WTC11 (cell line): ENCODE data around the gene ABAT. TPM values are rescaled to one million over a fixed set of nuclear protein-coding genes. Genes with fewer than 3 reads are reported as not detected.
"Not testable (repeated sequence)": the region's sequence is repeated elsewhere in the genome, so short reads cannot be mapped to it uniquely, and the experiment has no call there.

Source experiments
- ATAC-seq: fragments of 200-7000 bp; cut with Tn5 transposase; 2 replicates; pipeline ENCODE4 v1.10.0; 2021; ENCODE audit warnings: mild to moderate bottlenecking, moderate library complexity
- CTCF ChIA-PET: fragments of 300-600 bp; sonication (Branson Sonifier 250); formaldehyde crosslinking; loops from one replicate; lab custom pipeline; 2021; ENCODE audit warnings: antibody characterized with exemption; lab: Charles Lee
- POLR2A ChIA-PET: fragments of 350-600 bp; sonication (Branson Sonifier 250); formaldehyde crosslinking; loops from one replicate; lab custom pipeline; 2021; ENCODE audit warnings: antibody characterized with exemption; lab: Charles Lee
- DNase-seq: peaks from one replicate; pipeline ENCODE4 v3.0.0; 2021; ENCODE audit warnings: low spot score
- H3K27ac Mint-ChIP-seq: 2 replicates; pipeline ENCODE4 v1.8.0; 2021; ENCODE audit warnings: mixed read lengths
- H3K27me3 Mint-ChIP-seq: 2 replicates; pipeline ENCODE4 v1.8.0; 2021; ENCODE audit warnings: low read depth, mild to moderate bottlenecking, moderate library complexity, mixed read lengths
- H3K36me3 Mint-ChIP-seq: 2 replicates; pipeline ENCODE4 v1.8.0; 2021; ENCODE audit warnings: mixed read lengths
- H3K4me1 Mint-ChIP-seq: 2 replicates; pipeline ENCODE4 v1.8.0; 2022; ENCODE audit warnings: mixed read lengths
- H3K4me3 Mint-ChIP-seq: 2 replicates; pipeline ENCODE4 v1.8.0; 2021; ENCODE audit warnings: mild to moderate bottlenecking, moderate library complexity, mixed read lengths
- H3K9me3 Mint-ChIP-seq: 2 replicates; pipeline ENCODE4 v1.8.0; 2021; ENCODE audit warnings: mixed read lengths
- ATF3 ChIP-seq: sonication (generic); formaldehyde crosslinking; conservative IDR thresholded peaks from 2 replicates; pipeline ENCODE4 v1.8.1; 2022; ENCODE audit warnings: mild to moderate bottlenecking, missing genetic modification reagents
- CREM ChIP-seq: sonication (generic); formaldehyde crosslinking; IDR thresholded peaks from 2 replicates; pipeline ENCODE4 v1.8.1; 2022; ENCODE audit warnings: mild to moderate bottlenecking, missing genetic modification reagents, moderate library complexity
- E2F1 ChIP-seq: sonication (generic); formaldehyde crosslinking; IDR thresholded peaks from 2 replicates; pipeline ENCODE4 v1.8.0; 2022; ENCODE audit warnings: mild to moderate bottlenecking, missing genetic modification reagents
- E2F4 ChIP-seq: sonication (generic); formaldehyde crosslinking; IDR thresholded peaks from 2 replicates; pipeline ENCODE4 v1.8.1; 2022; ENCODE audit warnings: low read depth, mild to moderate bottlenecking, moderate library complexity, missing genetic modification reagents, borderline replicate concordance
- E2F5 ChIP-seq: sonication (generic); formaldehyde crosslinking; IDR thresholded peaks from 2 replicates; pipeline ENCODE4 v1.8.1; 2022; ENCODE audit warnings: mild to moderate bottlenecking, moderate library complexity, missing genetic modification reagents
- FOXJ3 ChIP-seq: sonication (generic); formaldehyde crosslinking; IDR thresholded peaks from 2 replicates; pipeline ENCODE4 v1.9.0; 2021; ENCODE audit warnings: missing genetic modification reagents, mild to moderate bottlenecking, borderline replicate concordance
- GABPB1 ChIP-seq: sonication (generic); formaldehyde crosslinking; IDR thresholded peaks from 2 replicates; pipeline ENCODE4 v1.8.1; 2023; ENCODE audit warnings: mild to moderate bottlenecking, missing genetic modification reagents
- MYBL2 ChIP-seq: sonication (generic); formaldehyde crosslinking; IDR thresholded peaks from 2 replicates; pipeline ENCODE4 v1.8.1; 2023; ENCODE audit warnings: mild to moderate bottlenecking, moderate library complexity, missing genetic modification reagents
- NR3C1 ChIP-seq: sonication (generic); formaldehyde crosslinking; conservative IDR thresholded peaks from 2 replicates; pipeline ENCODE4 v1.8.1; 2023; ENCODE audit warnings: low read depth, mild to moderate bottlenecking, missing genetic modification reagents
- PRDM15 ChIP-seq: sonication (generic); formaldehyde crosslinking; IDR thresholded peaks from 2 replicates; pipeline ENCODE4 v1.8.0; 2022; ENCODE audit warnings: missing genetic modification reagents
- RORB ChIP-seq: fragments of 250-450 bp; sonication (Bioruptor Pico); IDR thresholded peaks from 2 replicates; pipeline ENCODE4 v1.9.0; 2021; ENCODE audit warnings: mild to moderate bottlenecking
- SOX15 ChIP-seq: fragments of 250-450 bp; sonication (Bioruptor Pico); IDR thresholded peaks from 2 replicates; pipeline ENCODE4 v1.9.0; 2021; ENCODE audit warnings: mild to moderate bottlenecking
- TEAD1 ChIP-seq: sonication (generic); formaldehyde crosslinking; IDR thresholded peaks from 2 replicates; pipeline ENCODE4 v1.8.0; 2022; ENCODE audit warnings: mild to moderate bottlenecking, missing genetic modification reagents
- USF1 ChIP-seq: sonication (generic); formaldehyde crosslinking; IDR thresholded peaks from 2 replicates; pipeline ENCODE4 v1.8.0; 2022; ENCODE audit warnings: mild to moderate bottlenecking, missing genetic modification reagents
- ZNF121 ChIP-seq: sonication (generic); formaldehyde crosslinking; IDR thresholded peaks from 2 replicates; pipeline ENCODE4 v1.8.0; 2023; ENCODE audit warnings: missing genetic modification reagents
- ZNF138 ChIP-seq: sonication (generic); formaldehyde crosslinking; conservative IDR thresholded peaks from 2 replicates; pipeline ENCODE4 v1.8.1; 2022; ENCODE audit warnings: mild to moderate bottlenecking, moderate library complexity, missing genetic modification reagents
- ZNF281 ChIP-seq: sonication (generic); formaldehyde crosslinking; IDR thresholded peaks from 2 replicates; pipeline ENCODE4 v1.8.0; 2023; ENCODE audit warnings: mild to moderate bottlenecking, missing genetic modification reagents
- ZNF423 ChIP-seq: fragments of 250-450 bp; sonication (Bioruptor Pico); IDR thresholded peaks from 2 replicates; pipeline ENCODE4 v2.1.2; 2022; ENCODE audit warnings: mild to moderate bottlenecking, moderate library complexity
- total RNA-seq: library from RNA; stranded (reverse); gene quantifications from 3 replicates; pipeline ENCODE4 v1.2.3, GENCODE V29; 2021

ABAT gene
- total RNA-seq, 1 experiment from 2014 or later: 6.6 TPM

- TF ChIP-seq ATF3 (CRISPR knock-in tag): no peak
- TF ChIP-seq USF1: no peak
- no peak for TF ChIP-seq TEAD1
- no peak for TF ChIP-seq MYBL2 (CRISPR knock-in tag)
- no peak for TF ChIP-seq NR3C1 (CRISPR knock-in tag)
These were observed 29.3 kb downstream of the ABAT start (continued) for GRCh38 chr16:8703693-8704092.

- ATAC-seq: no peak
- no peak overlapping the region for H3K4me3 Mint-ChIP-seq
- POLR2A ChIA-PET: interaction anchor here (0.8 kb wide), 1 partner anchor 9 kb away, joined by 3 read pairs; no protein-coding TSS in a partner anchor
- no peak for TF ChIP-seq E2F4 (CRISPR knock-in tag)
- no peak for TF ChIP-seq ZNF281 (CRISPR knock-in tag)
- no peak for TF ChIP-seq E2F5
- TF ChIP-seq, all 79 proteins: peak for 0
- CTCF ChIA-PET: interaction anchor here (0.8 kb wide), 1 partner anchor 19 kb away, joined by 3 read pairs; no protein-coding TSS in a partner anchor
- no peak for DNase-seq
- Mint-ChIP-seq H3K27ac (0 out of 2 replicates have a peak overlapping the region, but pooled peaks have one; percentile 28), H3K9me3 (no peaks in the 10 kb centered on the region), H3K36me3 (no peaks in the 10 kb centered on the region), H3K4me1 (0 out of 2 replicates have a peak, but pooled peaks cover 3% of the 10 kb centered on the region), H3K27me3 (no peaks in the 10 kb centered on the region)
These were observed 29.7 kb downstream of the ABAT start for GRCh38 chr16:8704098-8704497.

GRCh38 chr16:8705100-8705822, 30.8 kb downstream of the ABAT start:
- H3K4me3 Mint-ChIP-seq, DNase-seq, H3K4me1 Mint-ChIP-seq, ATAC-seq, H3K9me3 Mint-ChIP-seq, CTCF ChIA-PET, POLR2A ChIA-PET, H3K36me3 Mint-ChIP-seq, H3K27me3 Mint-ChIP-seq: not testable (repeated sequence)
- peak overlapping the region; percentile 57 for H3K27ac Mint-ChIP-seq

GRCh38 chr16:8708536-8708935, 34.1 kb downstream of the ABAT start:
- ChIA-PET CTCF (interaction anchor here (0.8 kb wide), 1 partner anchor 73 kb away, joined by 3 read pairs; no protein-coding TSS in a partner anchor), POLR2A (no interaction called here)
- ATAC-seq (no peak), DNase-seq (no peak)
- no peaks in the 10 kb centered on the region; the same call in 1 of the 2 replicates for H3K27me3 Mint-ChIP-seq
- no peak overlapping the region for H3K4me3 Mint-ChIP-seq
- H3K9me3 Mint-ChIP-seq: no peaks in the 10 kb centered on the region
- peaks cover 15% of the 10 kb centered on the region for H3K4me1 Mint-ChIP-seq
- H3K27ac Mint-ChIP-seq: no peak overlapping the region
- H3K36me3 Mint-ChIP-seq: no peaks in the 10 kb centered on the region
- no peak for TF ChIP-seq SOX15 (CRISPR knock-in tag)
- no peak for TF ChIP-seq FOXJ3 (CRISPR knock-in tag)
- TF ChIP-seq ZNF423 (CRISPR knock-in tag): no peak
- TF ChIP-seq CREM (CRISPR knock-in tag): no peak
- no peak for TF ChIP-seq ZNF138 (CRISPR knock-in tag)
- TF ChIP-seq E2F1: no peak
- no peak for TF ChIP-seq RORB
- TF ChIP-seq PRDM15 (CRISPR knock-in tag): no peak
- TF ChIP-seq GABPB1 (CRISPR knock-in tag): no peak
- TF ChIP-seq ZNF121: no peak
